Urothelium cell line (cell line): ENCODE data around the gene AMIGO1.
A peak's percentile ranks its signal among the peaks of the same experiment; 100 is the strongest.

Experiments used
- DNase-seq: peaks from one replicate; pipeline ENCODE4 v3.0.0; 2011; ENCODE audit warnings: low spot score, mixed read lengths
- FAIRE-seq: peaks from 2 replicates; lab custom pipeline; 2011; peaks lifted over from hg19 to GRCh38; lab: Jason Lieb, UNC

The AMIGO1 gene

DNA sequence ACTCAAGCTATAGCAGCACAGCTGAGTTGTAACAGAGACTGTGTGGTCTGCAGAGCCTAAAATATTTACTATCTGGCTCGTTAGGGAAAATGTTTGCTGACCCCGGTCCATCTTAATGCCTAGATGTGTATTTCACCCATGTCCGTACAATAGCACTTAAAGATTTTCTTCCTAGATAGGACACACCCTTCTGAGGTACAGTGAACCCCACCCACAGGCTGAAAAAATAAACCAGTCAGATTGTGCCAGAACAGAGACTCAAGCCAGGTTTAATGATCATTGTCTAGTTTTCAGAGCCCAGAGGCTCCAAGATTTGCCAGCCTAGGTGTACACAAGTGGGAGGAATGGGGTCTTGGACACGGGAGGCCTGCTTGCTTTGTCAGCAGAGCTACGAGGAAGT is 5.6 kb downstream of the AMIGO1 start:
- DNase-seq (no peak), FAIRE-seq (no peak)

DNA sequence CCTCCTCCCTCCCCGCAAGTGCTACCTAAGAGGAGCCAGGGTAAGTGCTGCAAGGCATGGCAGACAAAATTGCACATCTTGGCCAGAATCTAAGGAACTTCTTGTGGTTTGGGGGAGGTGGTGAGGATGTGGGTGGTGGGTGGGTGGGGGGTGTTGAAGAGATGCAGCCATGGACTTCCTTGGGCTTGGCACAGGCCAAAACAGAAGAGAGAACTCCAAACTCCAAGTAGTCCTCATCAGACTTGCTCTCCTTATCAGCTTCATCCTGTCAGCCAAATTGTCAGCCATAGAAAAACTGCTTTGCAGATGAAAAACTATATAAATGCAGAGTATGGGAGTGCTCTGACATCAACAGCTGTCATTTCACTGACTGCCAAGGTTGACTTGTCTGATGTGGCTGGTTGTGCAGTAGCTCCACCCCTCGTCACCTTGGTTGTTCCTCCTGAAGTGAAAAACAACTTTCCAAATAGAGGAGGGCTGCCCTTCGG is 7.1 kb downstream of the AMIGO1 start:
- no peak for FAIRE-seq
- DNase-seq, result no peak

DNA sequence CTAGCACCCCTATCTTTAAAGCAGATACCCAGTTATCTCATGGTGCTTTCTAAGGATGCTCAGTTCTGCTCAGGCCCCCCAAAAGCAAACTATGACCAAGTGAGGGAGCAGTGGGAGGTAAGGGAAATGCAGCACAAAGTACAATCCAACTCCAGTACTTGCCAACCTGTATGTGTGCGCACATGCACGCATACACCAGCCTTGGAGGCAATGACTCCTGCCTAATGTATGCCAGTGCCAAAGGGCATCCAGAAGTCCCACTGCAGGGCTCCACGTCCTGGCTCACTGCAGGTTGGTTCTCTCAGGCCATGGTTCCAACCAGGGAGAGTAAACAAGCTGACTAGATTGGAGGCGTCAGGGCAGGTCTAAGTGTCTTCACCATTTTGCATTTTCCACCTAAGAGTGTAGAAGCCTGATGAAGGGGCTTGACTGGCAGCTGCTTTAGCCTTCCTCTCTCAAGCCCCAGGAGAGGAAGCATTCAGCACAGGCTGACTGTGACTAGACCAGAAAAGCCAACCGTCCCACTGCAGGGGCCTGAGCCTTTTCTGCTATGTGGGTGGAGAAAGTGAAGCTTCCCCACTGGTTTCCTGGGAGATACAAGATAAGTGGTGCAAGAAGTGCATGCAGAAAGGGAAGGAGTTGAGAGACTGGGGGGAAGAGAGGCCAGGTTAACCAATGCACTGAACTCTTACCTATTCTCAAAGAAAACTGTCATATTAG is 7.7 kb downstream of the AMIGO1 start:
- FAIRE-seq, result no peak
- DNase-seq, result no peak

DNA sequence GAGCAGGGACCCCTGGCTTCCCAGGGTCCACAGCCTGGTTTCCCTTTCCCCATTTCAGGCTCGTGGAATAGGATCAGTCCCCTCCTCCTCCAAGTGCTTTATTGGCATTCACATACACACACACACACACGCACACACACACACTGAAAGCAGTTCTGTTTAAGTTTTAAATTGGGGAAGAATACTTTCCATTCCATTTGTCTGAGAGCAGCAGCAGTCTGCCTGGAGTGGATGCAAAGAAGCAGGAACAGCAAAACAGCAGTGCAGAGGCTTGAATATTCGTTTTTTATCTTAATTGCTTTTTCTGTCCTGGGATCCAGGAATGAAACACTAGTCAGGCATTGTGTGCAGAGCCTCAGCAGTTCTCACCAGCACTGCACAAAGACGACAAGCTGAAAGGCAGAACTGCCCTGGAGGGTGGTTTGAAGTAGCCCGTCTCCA is 8.6 kb downstream of the AMIGO1 start:
- DNase-seq, result no peak
- no peak for FAIRE-seq

DNA sequence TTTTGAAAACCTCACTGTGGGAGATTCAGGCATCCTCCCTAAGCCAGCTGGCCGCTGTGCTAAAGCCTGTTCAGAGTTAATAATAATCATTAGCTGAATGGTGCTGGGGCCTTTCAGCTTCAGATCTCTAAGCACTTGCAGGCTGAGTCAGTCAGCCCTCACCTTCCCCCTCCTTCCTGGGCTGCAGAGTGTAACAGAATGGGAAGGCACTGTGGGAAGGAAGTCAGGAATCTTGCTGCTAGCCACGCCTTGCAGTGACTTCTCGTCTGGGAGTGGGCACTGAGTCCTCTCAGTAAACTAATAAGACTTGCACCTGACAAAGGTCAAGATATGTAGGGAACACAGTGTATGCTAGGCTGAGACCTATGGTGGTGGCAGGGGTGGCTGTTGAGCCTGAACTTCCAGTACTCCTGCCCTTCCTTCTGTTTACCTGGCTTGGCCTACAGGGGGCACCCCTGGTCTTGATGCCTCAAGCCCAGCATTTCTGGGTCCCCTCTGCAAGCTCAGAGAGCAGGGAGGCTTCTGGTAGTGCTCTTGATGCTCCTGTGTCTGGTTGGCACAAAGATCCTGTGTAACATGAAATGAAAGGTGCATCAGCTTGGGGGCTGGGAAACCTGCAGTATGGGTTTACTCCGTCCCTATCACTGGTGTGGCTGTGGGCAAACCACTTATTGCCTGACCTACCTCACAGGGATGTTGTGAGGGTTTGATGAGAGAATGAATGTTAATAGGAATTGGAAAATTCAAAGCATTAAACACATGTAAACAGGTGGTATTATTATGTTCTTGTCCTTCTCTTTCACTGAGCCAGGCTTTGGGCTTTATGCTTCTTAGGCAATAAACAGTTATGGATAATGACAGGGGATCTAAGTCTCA is 9.6 kb downstream of the AMIGO1 start:
- DNase-seq (no peak), FAIRE-seq (no peak)

DNA sequence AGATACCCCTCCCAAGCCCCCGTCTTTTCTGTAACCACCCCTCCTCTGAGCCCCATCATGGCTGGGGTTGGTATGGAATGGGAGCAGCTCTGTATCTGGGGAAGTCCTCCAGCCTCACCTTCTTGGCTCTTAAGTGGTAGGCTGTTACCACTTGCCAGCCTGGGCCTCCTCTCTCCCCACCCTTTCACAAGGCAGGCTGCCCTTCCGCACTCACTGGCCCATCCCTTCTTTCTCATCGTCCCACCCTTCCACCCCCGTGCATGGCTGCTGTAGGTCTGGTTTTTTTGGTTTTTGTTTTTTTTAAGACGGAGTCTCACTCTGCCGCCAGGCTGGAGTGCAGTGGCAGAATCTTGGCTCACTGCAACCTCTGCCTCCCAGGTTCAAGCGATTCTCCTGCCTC is 10.4 kb downstream of the AMIGO1 start:
- FAIRE-seq, result no peak
- DNase-seq, result no peak

DNA sequence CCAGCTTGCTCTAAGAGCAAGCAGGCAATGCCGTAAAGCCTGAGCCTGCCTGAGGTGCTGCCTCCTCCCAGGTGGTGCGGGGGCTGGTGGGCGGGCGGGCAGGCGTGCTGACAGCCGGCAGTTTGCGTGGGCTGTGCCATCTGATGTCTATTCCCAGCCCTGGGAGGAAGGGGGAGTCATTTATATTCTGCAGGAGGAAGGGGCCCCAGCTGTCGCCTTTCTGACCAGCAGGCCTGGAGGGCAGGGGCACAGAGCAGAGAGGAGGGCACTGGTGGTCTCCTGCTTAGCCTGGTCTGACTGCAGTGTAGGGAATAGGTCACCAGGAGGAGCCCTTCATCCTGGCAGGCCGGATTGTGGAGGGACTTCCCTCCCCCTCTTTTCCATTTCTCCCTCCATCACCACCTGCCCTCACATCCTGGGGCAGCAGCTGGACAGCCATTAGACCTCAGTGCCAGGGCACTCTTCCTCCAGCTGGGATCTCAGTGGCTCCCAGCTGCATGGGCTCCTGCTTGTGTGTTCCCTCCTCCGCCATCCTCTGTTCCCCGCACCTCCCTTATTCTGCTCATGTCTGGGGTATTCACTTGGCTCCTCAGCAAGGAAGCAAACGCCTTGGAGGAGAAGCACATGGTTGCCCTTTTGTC is 11.2 kb downstream of the AMIGO1 start:
- FAIRE-seq, result no peak
- DNase-seq, result peak; percentile 53

DNA sequence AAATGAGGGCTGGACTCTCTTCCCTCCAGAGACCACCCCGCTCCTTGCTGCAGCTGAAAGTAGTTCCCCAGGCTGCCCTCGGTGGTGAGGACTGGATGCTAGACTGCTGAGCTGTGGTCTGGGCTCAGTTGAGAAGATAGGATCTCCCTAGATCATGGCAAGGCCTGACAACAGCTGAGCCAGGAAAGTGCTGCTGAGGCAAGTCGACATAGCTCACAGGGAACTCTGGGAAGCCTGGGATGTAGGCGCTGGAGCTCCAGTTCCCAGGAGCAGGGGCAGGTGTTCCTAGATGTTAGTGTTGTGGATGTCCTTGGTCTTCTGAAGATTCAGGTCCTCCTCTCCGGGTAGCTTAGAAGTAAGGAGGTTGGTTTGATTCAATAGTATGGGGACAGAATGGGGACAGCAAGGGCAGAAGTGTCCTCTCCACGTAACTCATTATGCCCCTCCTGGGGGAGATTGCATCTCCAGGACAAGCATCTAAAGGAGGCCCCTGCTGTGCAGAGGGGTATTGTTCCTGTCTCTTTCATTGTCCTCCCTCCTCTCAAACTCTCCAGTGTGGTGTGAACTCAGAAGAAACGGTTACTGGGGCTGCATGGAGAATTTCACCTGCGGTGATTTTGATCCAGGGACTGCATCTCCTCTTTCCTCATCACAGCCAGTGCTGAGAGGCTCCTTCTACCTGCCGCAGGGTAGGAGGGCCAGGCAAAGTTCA is 11.9 kb downstream of the AMIGO1 start:
- DNase-seq (no peak), FAIRE-seq (no peak)

DNA sequence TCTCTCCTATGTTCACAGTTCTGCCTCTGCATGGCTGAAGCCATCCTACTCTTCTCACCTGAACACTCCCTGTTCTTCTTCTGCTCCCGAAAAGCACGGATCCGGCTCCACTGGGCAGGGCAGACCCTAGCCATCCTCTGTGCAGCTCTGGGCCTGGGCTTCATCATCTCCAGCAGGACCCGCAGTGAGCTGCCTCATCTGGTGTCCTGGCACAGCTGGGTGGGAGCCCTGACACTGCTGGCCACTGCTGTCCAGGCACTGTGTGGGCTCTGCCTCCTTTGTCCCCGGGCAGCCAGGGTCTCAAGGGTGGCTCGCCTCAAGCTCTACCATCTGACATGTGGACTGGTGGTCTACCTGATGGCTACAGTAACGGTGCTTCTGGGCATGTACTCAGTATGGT is 13.8 kb downstream of the AMIGO1 start:
- FAIRE-seq (no peak), DNase-seq (no peak)

DNA sequence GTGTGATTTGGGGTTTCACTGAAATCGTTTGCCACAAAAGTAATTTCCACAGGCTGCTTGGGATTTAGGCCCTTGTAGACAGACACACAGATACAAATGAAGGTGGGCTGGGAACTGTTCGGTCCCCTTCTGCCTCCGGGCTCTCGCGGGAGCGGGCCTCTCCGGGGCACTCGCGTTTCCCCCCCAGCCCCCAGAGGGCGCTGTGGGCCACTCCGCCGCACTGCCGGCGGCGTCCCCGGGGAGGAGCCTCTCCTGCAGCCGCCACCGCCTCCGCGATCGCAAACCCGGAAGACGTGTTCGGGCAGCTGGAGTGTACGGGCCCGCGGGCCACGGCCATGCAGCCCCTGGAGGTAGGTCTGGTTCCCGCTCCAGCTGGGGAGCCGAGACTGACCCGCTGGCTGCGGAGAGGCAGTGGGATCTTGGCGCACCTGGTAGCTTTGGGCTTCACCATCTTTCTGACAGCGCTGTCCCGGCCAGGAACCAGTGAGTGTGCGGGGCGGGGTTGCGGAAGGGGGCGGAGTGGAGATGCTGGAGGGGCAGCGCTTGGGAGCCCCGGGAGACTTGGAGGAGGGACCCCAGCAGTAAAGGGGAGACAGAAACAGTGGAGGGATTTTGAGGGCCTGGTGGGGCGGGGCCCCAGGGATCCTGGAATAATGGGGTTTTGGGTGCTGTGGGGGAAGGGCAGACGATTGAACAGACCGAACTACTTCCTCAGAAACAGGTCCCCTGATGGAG is 15.6 kb downstream of the AMIGO1 start, which contains the start of gene CYB561D1:
Gene CYB561D1, plus strand, starts transcription at position 290 of the 735 bp plus-strand sequence. Its CDS starts 46 bp downstream, at position 336.
- DNase-seq, result peak; percentile 98
- FAIRE-seq, result peak; percentile 44

DNA sequence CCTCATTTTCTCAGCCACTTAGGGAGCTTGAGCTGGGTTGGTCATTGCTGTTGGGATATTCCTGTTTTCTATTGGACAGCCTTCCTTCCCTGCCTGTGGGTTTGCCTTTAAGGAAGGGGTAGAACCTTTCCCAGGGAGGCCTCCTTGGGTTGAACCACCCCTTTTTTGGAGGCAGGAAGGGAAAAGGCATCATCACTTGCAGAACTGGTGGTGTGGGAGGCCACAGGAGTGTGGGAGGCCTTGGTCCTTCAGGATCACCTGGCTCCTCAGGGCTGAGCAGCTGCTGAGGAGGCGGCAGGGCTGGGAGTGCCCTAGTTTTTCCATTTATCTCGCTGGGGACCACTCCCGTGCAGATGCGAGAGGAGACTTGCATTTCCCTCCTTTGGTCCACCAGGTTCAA is 16.3 kb downstream of the AMIGO1 start:
- no peak for DNase-seq
- no peak for FAIRE-seq

DNA sequence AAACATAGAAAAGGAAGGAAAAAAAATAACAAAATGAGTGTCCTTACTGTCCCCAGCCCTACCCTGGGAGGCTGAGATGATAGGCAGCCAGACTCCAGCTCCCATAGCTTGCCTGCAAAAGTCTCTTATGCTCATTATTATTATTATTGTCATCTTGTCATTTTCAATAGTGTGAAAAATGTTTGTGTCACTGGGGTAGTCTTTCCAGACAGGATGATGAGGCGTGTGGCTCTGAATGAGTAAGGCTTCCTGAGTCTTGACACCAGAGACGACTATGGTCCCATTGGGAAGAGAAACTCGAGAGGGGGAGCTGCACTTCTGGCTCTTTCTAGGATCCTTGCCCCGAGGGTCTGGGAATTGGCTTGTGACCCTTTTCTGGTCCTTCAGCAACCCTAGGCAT is 16.7 kb downstream of the AMIGO1 start:
- DNase-seq (no peak), FAIRE-seq (no peak)

DNA sequence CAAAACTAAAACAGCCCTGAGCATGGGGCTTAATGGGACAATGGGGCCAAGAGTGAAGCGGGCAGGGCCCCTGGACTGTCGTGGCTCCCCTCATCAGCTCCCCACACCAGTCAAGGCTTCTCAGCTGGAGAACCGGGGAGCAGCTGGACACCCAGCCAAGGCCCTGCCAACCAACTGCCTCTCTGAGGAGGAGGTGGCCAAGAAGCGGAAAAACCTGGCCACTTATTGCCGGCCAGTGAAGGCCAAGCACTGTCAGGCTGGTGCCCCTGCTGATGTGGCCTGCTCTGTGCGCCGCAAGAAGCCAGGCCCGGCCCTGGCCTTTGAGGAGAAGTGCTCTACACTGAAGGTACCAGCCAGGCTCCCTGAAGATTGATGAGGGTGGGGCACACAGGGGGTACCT is 18.2 kb downstream of the AMIGO1 start:
- DNase-seq (no peak), FAIRE-seq (no peak)

DNA sequence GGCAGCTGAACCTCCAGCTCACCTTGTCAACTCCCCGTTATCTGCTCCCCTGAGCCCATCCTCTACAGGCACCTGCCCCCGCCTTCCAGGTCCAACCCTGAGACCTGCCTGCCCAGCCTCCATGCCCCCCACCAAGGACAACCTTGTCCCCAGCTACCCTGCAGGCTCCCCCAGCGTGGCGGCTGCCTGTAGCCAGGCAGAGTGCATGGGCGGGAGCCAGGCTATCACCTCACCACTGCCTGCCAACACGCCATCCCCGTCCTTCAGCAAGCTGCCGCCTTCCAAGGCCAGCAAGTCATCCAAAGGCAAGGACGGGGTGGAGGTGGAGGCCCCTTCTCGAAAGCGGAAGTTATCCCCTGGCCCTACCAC is 18.6 kb downstream of the AMIGO1 start:
- no peak for DNase-seq
- FAIRE-seq, result no peak

DNA sequence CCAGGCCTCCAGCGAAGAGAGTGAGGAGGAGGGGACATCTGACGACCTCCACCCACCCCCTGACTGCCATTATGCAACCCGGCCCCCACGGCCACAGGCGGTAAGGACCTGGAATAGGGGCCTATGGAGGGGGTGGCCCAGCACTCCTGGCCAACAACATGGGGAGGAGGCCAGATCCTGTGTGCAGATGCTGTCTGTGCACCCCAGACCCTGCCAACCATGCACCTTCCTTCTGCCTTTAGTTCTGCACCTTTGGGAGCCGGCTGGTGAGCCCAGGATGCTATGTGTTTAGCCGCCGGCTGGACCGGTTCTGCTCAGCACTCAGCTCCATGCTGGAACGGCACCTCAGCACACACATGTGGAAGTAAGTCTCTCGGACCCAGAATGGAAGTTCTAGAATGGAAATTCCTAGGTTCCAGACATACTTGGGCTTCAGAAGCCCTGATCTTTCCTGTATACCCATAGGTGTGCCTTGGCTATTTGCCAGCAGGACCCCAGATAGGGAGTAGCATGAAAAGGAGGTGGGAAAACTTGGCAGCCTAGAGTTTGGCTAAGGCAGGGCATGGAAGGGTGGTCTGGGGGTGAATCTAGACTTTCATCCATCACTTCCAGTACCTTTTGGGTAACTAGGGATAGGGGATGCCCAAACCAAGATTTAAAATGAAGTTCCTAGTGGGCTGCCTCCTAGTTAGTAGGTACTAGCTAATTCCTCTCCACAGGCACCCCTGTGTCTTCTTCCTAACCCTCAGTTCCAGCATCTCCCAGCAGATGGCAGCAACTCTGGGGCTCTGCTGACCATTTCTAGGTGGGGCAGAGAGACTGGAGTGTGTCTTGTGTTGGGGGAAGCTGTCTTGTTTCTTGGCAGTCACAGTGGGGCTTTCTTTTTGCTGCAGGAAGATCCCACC is 19.2 kb downstream of the AMIGO1 start:
- no peak for FAIRE-seq
- DNase-seq, result peak; percentile 76

DNA sequence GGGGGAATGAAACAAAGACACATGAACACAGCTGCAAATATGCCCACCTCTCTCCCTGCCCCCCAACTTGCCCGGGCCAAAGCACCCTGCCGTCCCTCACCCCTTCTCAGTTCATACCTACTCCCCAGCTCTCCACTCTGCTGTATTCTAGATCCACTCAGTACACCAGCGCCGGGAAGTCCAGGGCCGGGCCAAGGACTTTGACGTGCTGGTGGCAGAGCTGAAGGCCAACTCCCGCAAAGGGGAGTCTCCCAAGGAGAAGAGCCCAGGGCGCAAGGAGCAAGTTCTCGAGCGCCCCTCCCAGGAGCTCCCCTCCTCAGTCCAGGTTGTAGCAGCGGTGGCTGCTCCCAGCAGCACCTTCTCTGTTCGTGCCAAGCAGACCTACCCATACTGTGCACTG is 20.8 kb downstream of the AMIGO1 start:
- FAIRE-seq (no peak), DNase-seq (no peak)

DNA sequence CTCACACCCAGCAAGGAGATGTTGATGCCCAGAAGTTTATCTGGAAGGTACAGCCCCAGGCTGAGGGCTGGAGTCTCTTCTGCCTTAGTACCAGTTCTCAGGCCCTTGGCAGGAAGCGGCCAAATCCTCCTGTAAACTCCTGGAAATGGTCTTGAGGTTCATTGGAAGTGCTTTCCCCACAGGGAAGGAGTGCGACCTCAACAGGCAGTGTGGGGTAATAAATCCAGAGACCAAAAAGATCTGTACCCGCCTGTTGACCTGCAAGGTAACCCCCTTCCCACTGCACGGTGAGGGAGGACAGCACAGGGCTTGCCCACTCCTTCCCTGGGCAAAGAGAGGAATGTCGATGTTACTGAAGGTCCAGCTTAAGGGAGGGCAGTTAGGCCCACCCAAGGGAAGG is 21.3 kb downstream of the AMIGO1 start:
- no peak for DNase-seq

DNA sequence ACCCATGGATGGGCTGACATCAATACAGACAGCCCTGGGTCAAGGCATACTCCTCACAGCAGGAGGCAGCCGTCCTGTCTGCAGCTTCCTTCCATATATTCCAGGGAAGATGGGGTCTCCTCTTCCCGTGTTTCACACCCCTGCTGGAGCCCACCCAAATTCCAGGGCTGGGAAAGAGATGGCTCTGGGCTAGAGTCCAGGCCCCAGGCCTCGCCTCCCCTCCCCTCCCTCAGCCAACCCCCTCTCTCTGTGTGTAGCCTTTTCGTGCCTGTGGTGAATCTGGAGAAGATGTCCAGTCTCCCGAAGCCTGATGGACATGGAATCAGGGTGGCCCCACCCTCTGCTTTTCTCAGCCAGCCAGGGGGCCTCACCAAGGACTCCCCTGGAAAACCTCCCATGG is 22.3 kb downstream of the AMIGO1 start:
- FAIRE-seq (no peak), DNase-seq (no peak)

More for the DNA sequence above, 21.3 kb downstream of the AMIGO1 start:
- no peak for FAIRE-seq

DNA sequence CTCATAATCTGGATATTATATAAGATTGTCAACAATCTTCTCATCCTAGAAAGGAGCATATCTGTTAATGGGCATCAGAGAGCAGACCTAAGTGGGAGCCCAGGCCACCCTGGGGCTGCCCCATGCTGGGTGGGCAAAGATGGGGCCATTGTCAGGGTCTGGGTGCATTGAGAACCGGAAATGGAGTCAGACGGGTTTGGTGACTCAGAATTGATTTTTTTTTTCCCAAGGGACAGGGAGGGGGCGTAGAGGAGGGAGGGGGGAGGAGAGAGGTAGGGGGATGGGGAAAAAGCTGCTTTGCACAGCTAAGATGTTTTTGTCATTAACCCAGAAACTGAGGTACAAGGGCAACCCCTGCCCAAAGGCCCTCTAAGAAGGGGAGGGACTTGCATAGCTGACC is 24.5 kb downstream of the AMIGO1 start:
- FAIRE-seq (no peak), DNase-seq (peak; percentile 58)
